SK-N-SH treated with all-trans-retinoic acid at 6 μM for 48 hours (cell line): Measurements from ENCODE around the gene CRYBA1.
"Not testable (repeated sequence)": the region's sequence is repeated elsewhere in the genome, so short reads cannot be mapped to it uniquely, and the experiment has no call there.

ENCODE experiments used
- ATAC-seq: fragments of 200-7000 bp; cut with Tn5 transposase; 3 replicates; pipeline ENCODE4 v1.9.1; 2020; ENCODE audit warnings: mild to moderate bottlenecking, moderate library complexity
- ARNTL ChIP-seq: fragments of 450-650 bp; formaldehyde crosslinking; IDR thresholded peaks from 2 replicates; pipeline ENCODE4 v1.5.0; 2020; ENCODE audit warnings: low read depth, mild to moderate bottlenecking, moderate library complexity, borderline replicate concordance
- BACH2 ChIP-seq: fragments of 250-450 bp; sonication (Bioruptor Pico); IDR thresholded peaks from 2 replicates; pipeline ENCODE4 v1.9.0; 2021; ENCODE audit warnings: mild to moderate bottlenecking, borderline replicate concordance
- CSDC2 ChIP-seq: fragments of 250-450 bp; sonication (Bioruptor Pico); IDR thresholded peaks from 2 replicates; pipeline ENCODE4 v1.5.0; 2020; ENCODE audit warnings: mild to moderate bottlenecking, moderate library complexity
- ESRRG ChIP-seq: fragments of 250-450 bp; sonication (Bioruptor Pico); IDR thresholded peaks from 2 replicates; pipeline ENCODE4 v1.6.1; 2021; ENCODE audit warnings: mild to moderate bottlenecking
- GLIS3 ChIP-seq: fragments of 250-450 bp; sonication (Bioruptor Pico); IDR thresholded peaks from 2 replicates; pipeline ENCODE4 v1.5.0; 2020; ENCODE audit warnings: mild to moderate bottlenecking, moderate library complexity
- ISL1 ChIP-seq: fragments of 250-450 bp; sonication (Bioruptor Pico); IDR thresholded peaks from 2 replicates; pipeline ENCODE4 v2.1.2; 2022; ENCODE audit warnings: mild to moderate bottlenecking, moderate library complexity
- OSR1 ChIP-seq: fragments of 250-450 bp; sonication (Bioruptor Pico); IDR thresholded peaks from 2 replicates; pipeline ENCODE4 v1.8.0; 2022; ENCODE audit warnings: moderate library complexity, mild to moderate bottlenecking, inconsistent platforms
- PATZ1 ChIP-seq: fragments of 250-450 bp; sonication (Bioruptor Pico); IDR thresholded peaks from 2 replicates; pipeline ENCODE4 v1.8.0; 2020; ENCODE audit warnings: mild to moderate bottlenecking, moderate library complexity, borderline replicate concordance
- POU6F1 ChIP-seq: fragments of 250-450 bp; sonication (Bioruptor Pico); IDR thresholded peaks from 2 replicates; pipeline ENCODE4 v1.8.0; 2021; ENCODE audit warnings: low read depth, mild to moderate bottlenecking, moderate library complexity, borderline replicate concordance
- PPARA ChIP-seq: fragments of 250-450 bp; sonication (Bioruptor Pico); IDR thresholded peaks from 2 replicates; pipeline ENCODE4 v1.5.0; 2020; ENCODE audit warnings: mild to moderate bottlenecking, borderline replicate concordance
- RARB ChIP-seq: fragments of 250-450 bp; sonication (Bioruptor Pico); IDR thresholded peaks from 2 replicates; pipeline ENCODE4 v1.8.0; 2021; ENCODE audit warnings: mild to moderate bottlenecking, moderate library complexity
- SNAI2 ChIP-seq: fragments of 250-450 bp; sonication (Bioruptor Pico); IDR thresholded peaks from 2 replicates; pipeline ENCODE4 v1.5.0; 2020; ENCODE audit warnings: mild to moderate bottlenecking, moderate library complexity
- TCF4 ChIP-seq: fragments of 250-450 bp; sonication (Bioruptor Pico); IDR thresholded peaks from 2 replicates; pipeline ENCODE4 v1.8.0; 2021; ENCODE audit warnings: mild to moderate bottlenecking, moderate library complexity, borderline replicate concordance
- TOX ChIP-seq: fragments of 250-450 bp; sonication (Bioruptor Pico); IDR thresholded peaks from 2 replicates; pipeline ENCODE4 v1.8.0; 2021; ENCODE audit warnings: mild to moderate bottlenecking, moderate library complexity, borderline replicate concordance
- TSHZ2 ChIP-seq: fragments of 250-450 bp; sonication (Bioruptor Pico); IDR thresholded peaks from 2 replicates; pipeline ENCODE4 v1.5.0; 2020; ENCODE audit warnings: mild to moderate bottlenecking, moderate library complexity
- ZC3H10 ChIP-seq: fragments of 250-450 bp; sonication (Bioruptor Pico); IDR thresholded peaks from 2 replicates; pipeline ENCODE4 v1.5.1; 2021; ENCODE audit warnings: mild to moderate bottlenecking, moderate library complexity
- ZFP3 ChIP-seq: fragments of 250-450 bp; sonication (Bioruptor Pico); IDR thresholded peaks from 2 replicates; pipeline ENCODE4 v1.5.0; 2020; ENCODE audit warnings: mild to moderate bottlenecking, moderate library complexity
- ZFP30 ChIP-seq: fragments of 450-650 bp; formaldehyde crosslinking; IDR thresholded peaks from 2 replicates; pipeline ENCODE4 v1.5.0; 2022; ENCODE audit warnings: mild to moderate bottlenecking, moderate library complexity
- ZNF565 ChIP-seq: fragments of 450-650 bp; formaldehyde crosslinking; conservative IDR thresholded peaks from 2 replicates; pipeline ENCODE4 v1.5.0; 2020; ENCODE audit warnings: low read depth, mild to moderate bottlenecking, moderate library complexity
- ZNF8 ChIP-seq: fragments of 450-650 bp; formaldehyde crosslinking; IDR thresholded peaks from 2 replicates; pipeline ENCODE4 v1.5.0; 2020; ENCODE audit warnings: mild to moderate bottlenecking, moderate library complexity
- TF ChIP-seq, protein P1 (sequence below): fragments of 250-450 bp; sonication (Bioruptor Pico); IDR thresholded peaks from 2 replicates; pipeline ENCODE4 v1.5.1; 2021; ENCODE audit warnings: mild to moderate bottlenecking, moderate library complexity

Gene CRYBA1

DNA sequence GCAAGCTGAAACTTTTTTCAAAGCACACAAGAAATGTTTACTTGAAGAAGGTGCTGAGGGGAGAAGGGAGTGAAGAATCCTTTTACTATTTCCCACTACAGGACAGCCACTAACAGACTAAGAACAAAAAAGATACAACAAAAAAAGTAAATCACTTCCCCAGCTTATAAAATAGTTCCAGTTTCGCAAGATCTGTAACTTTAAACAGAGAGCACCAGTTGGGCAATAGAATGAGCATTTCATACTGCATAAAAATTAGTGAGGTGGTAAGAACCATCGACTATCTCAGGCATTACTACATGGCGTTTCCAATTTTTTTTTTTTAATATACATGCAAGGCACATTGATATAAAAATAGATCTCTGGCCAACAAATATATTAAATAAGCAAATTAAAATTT, 11.1 kb downstream of the CRYBA1 start:
- TF ChIP-seq PPARA (no peak), ESRRG (CRISPR knock-in tag) (no peak), ZNF8 (CRISPR knock-in tag) (no peak), ARNTL (no peak), POU6F1 (CRISPR knock-in tag) (no peak), ZFP3 (CRISPR knock-in tag) (no peak), GLIS3 (CRISPR knock-in tag) (no peak), BACH2 (CRISPR knock-in tag) (no peak), PATZ1 (CRISPR knock-in tag) (no peak), TCF4 (CRISPR knock-in tag) (no peak), ISL1 (CRISPR knock-in tag) (no peak), TOX (CRISPR knock-in tag) (no peak), TSHZ2 (CRISPR knock-in tag) (no peak), CSDC2 (CRISPR knock-in tag) (no peak), ZC3H10 (no peak), ZNF565 (CRISPR knock-in tag) (no peak)
- ATAC-seq: peak; percentile 9; the same call in 1 of the 3 replicates

GRCh38 chr17:29263916-29264315, 17.3 kb downstream of the CRYBA1 start:
- no peak for ATAC-seq
- no peak for TF ChIP-seq PATZ1 (CRISPR knock-in tag)
- no peak for TF ChIP-seq GLIS3 (CRISPR knock-in tag)
- TF ChIP-seq ZNF565 (CRISPR knock-in tag): no peak
- TF ChIP-seq TSHZ2 (CRISPR knock-in tag): no peak
- no peak for TF ChIP-seq ISL1 (CRISPR knock-in tag)
- TF ChIP-seq TCF4 (CRISPR knock-in tag): no peak
- TF ChIP-seq, protein P1, sequence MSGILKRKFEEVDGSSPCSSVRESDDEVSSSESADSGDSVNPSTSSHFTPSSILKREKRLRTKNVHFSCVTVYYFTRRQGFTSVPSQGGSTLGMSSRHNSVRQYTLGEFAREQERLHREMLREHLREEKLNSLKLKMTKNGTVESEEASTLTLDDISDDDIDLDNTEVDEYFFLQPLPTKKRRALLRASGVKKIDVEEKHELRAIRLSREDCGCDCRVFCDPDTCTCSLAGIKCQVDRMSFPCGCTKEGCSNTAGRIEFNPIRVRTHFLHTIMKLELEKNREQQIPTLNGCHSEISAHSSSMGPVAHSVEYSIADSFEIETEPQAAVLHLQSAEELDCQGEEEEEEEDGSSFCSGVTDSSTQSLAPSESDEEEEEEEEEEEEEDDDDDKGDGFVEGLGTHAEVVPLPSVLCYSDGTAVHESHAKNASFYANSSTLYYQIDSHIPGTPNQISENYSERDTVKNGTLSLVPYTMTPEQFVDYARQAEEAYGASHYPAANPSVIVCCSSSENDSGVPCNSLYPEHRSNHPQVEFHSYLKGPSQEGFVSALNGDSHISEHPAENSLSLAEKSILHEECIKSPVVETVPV (CRISPR knock-in tag): no peak
- no peak for TF ChIP-seq ZNF8 (CRISPR knock-in tag)
- TF ChIP-seq ZFP3 (CRISPR knock-in tag): no peak
- TF ChIP-seq OSR1 (CRISPR knock-in tag): no peak
- TF ChIP-seq RARB (CRISPR knock-in tag): no peak
- TF ChIP-seq SNAI2 (CRISPR knock-in tag): no peak
- no peak for TF ChIP-seq ZC3H10
- TF ChIP-seq ZFP30 (CRISPR knock-in tag): no peak
- no peak for TF ChIP-seq PPARA

GRCh38 chr17:29271980-29272379, 25.3 kb downstream of the CRYBA1 start:
- ATAC-seq: not testable (repeated sequence)
